Gastroesophageal sphincter (tissue), 4 donors: ENCODE data around the gene BMP2K. TPM values are rescaled to one million over a fixed set of nuclear protein-coding genes. Genes with fewer than 3 reads are reported as not detected.

Experiments
- ATAC-seq: fragments of 150-250 bp; one replicate; pipeline ENCODE4 v1.9.1; 2016; ENCODE audit warnings: mild to moderate bottlenecking, moderate library complexity
- H3K27ac ChIP-seq, 4 donors: fragments of 200-600 bp; sonication (generic) in 3 of 4; 1 replicate in 3 of 4; 2 replicates in 1 of 4; pipeline ENCODE4 v1.5.1; 2016 to 2019
- H3K27me3 ChIP-seq: fragments of 200-600 bp; sonication (generic); one replicate; pipeline ENCODE4 v1.5.1; 2019
- H3K36me3 ChIP-seq, 2 donors: fragments of 200-600 bp; sonication (generic); one replicate each; pipeline ENCODE4 v1.5.1; 2019; ENCODE audit warnings: control low read depth in 1 of 2
- H3K4me1 ChIP-seq, 3 donors: fragments of 200-600 bp; sonication (generic); 1 replicate in 2 of 3; 2 replicates in 1 of 3; pipeline ENCODE4 v1.5.1; 2016 to 2019; ENCODE audit warnings: control low read depth in 2 of 3
- H3K4me3 ChIP-seq, 2 donors: fragments of 200-600 bp; sonication (generic); one replicate each; pipeline ENCODE4 v1.5.1; 2019; ENCODE audit warnings: mild to moderate bottlenecking in 1 of 2, moderate library complexity in 1 of 2
- H3K9me3 ChIP-seq, 3 donors: fragments of 200-600 bp; sonication (generic); one replicate each; pipeline ENCODE4 v1.5.1; 2017 to 2019; ENCODE audit warnings: control low read depth in 2 of 3
- CTCF ChIP-seq, 4 experiments: fragments of 200-600 bp in 2 of 4; fragments of 450-650 bp in 2 of 4; sonication (generic) in 1 of 4; IDR thresholded peaks; one replicate each; pipeline ENCODE4 v1.5.1; 2017 to 2019; ENCODE audit warnings: antibody characterized with exemption in 4 of 4, mild to moderate bottlenecking in 2 of 4, moderate library complexity in 2 of 4
- EP300 ChIP-seq: sonication (generic); formaldehyde crosslinking; IDR thresholded peaks from one replicate; pipeline ENCODE4 v1.6.1; 2017; ENCODE audit warnings: antibody characterized with exemption, mild to moderate bottlenecking
- POLR2A ChIP-seq, 2 donors: fragments of 450-650 bp; IDR thresholded peaks; one replicate each; pipeline ENCODE4 v1.6.1; 2017; ENCODE audit warnings: antibody characterized with exemption in 2 of 2, mild to moderate bottlenecking in 2 of 2, moderate library complexity in 1 of 2
- POLR2AphosphoS5 ChIP-seq: sonication (generic); formaldehyde crosslinking; IDR thresholded peaks from one replicate; pipeline ENCODE4 v1.6.1; 2017; ENCODE audit warnings: antibody characterized with exemption
- WGBS, 2 donors: methylation state at CpG; one replicate each; pipeline ENCODE4 v1.1.5; 2018; ENCODE audit warnings: low coverage in 1 of 2; 5-methylcytosine and 5-hydroxymethylcytosine counted together
- total RNA-seq, 4 donors: library from RNA; depleted of rRNA; stranded (reverse); fragments of >200 nt; gene quantifications; one replicate each; pipeline ENCODE4 v1.1.0, GENCODE V29; 2016

BMP2K gene
- total RNA-seq, 4 donors from 2014 or later = 44.6 to 70.5 (median 48.7) TPM

GRCh38 chr4:78735697-78736096 lies 40.5 kb upstream of the BMP2K start:
- H3K36me3 ChIP-seq = no peaks in the 10 kb centered on the region
- H3K4me1 ChIP-seq = no peaks in the 10 kb centered on the region
- no peaks in the 10 kb centered on the region for H3K9me3 ChIP-seq
- no peak for ATAC-seq
- no peak overlapping the region for H3K27ac ChIP-seq
- no peak for TF ChIP-seq POLR2A (IDR thresholded peaks at IDR 0.05)
- TF ChIP-seq EP300 = no peak
- no peak for TF ChIP-seq CTCF (IDR thresholded peaks at IDR 0.05)
- TF ChIP-seq POLR2AphosphoS5 = no peak
- no peak overlapping the region for H3K4me3 ChIP-seq
- H3K27me3 ChIP-seq = no peaks in the 10 kb centered on the region

GRCh38 chr4:78737035-78737434 lies 39.1 kb upstream of the BMP2K start:
- WGBS, 2 donors = 91 to 100% methylated on average over 1 of the region's 1 CpG
- H3K4me3 ChIP-seq = no peak overlapping the region
- H3K4me1 ChIP-seq = no peaks in the 10 kb centered on the region
- H3K36me3 ChIP-seq = no peaks in the 10 kb centered on the region
- no peak for ATAC-seq
- H3K9me3 ChIP-seq = no peaks in the 10 kb centered on the region
- H3K27ac ChIP-seq = no peak overlapping the region
- no peaks in the 10 kb centered on the region for H3K27me3 ChIP-seq
- no peak for TF ChIP-seq POLR2A (IDR thresholded peaks at IDR 0.05)
- no peak for TF ChIP-seq POLR2AphosphoS5
- TF ChIP-seq EP300 = no peak
- TF ChIP-seq CTCF (IDR thresholded peaks at IDR 0.05) = no peak

GRCh38 chr4:78737973-78738372 lies 38.2 kb upstream of the BMP2K start:
- H3K27me3 ChIP-seq = no peaks in the 10 kb centered on the region
- WGBS, 2 donors = 40 to 56% methylated on average over 1 of the region's 2 CpGs
- ATAC-seq = no peak
- no peaks in the 10 kb centered on the region for H3K9me3 ChIP-seq
- no peak for TF ChIP-seq CTCF (IDR thresholded peaks at IDR 0.05)
- TF ChIP-seq POLR2AphosphoS5 = no peak
- no peak for TF ChIP-seq POLR2A (IDR thresholded peaks at IDR 0.05)
- TF ChIP-seq EP300 = no peak
- H3K4me1 ChIP-seq = no peaks in the 10 kb centered on the region
- no peak overlapping the region for H3K27ac ChIP-seq
- no peaks in the 10 kb centered on the region for H3K36me3 ChIP-seq
- H3K4me3 ChIP-seq = no peak overlapping the region

- WGBS, 2 donors = 90% methylated on average over 2 of the region's 2 CpGs; no CpG with 5 or more reads in 1 of the 2 donors
- H3K36me3 ChIP-seq = no peaks in the 10 kb centered on the region
- H3K27ac ChIP-seq = no peak overlapping the region
- no peaks in the 10 kb centered on the region for H3K27me3 ChIP-seq
- no peak for ATAC-seq
- TF ChIP-seq EP300 (no peak), POLR2AphosphoS5 (no peak), CTCF (IDR thresholded peaks at IDR 0.05) (no peak), POLR2A (IDR thresholded peaks at IDR 0.05) (no peak)
- H3K9me3 ChIP-seq = no peaks in the 10 kb centered on the region
- H3K4me3 ChIP-seq = no peak overlapping the region
- no peaks in the 10 kb centered on the region for H3K4me1 ChIP-seq
These were observed 33.9 kb upstream of the BMP2K start for GRCh38 chr4:78742300-78742699.

- no peak for TF ChIP-seq EP300
- TF ChIP-seq POLR2AphosphoS5 = no peak
- no peak for TF ChIP-seq POLR2A (IDR thresholded peaks at IDR 0.05)
- no peak for TF ChIP-seq CTCF (IDR thresholded peaks at IDR 0.05)
- WGBS, 2 donors = 43 to 59% methylated on average over 3 of the region's 3 CpGs
- no peak for ATAC-seq
- Histone ChIP-seq H3K4me1 (peaks cover 0 to 13% (median 0%) of the 10 kb centered on the region in 3 donors), H3K27ac (no peak overlapping the region), H3K4me3 (no peak overlapping the region), H3K27me3 (no peaks in the 10 kb centered on the region), H3K36me3 (no peaks in the 10 kb centered on the region), H3K9me3 (no peaks in the 10 kb centered on the region)
These were observed 28.7 kb upstream of the BMP2K start for GRCh38 chr4:78747475-78747922.
